Ascending aorta (tissue), 2 donors: ENCODE data around the gene SPATA31A3. TPM values are rescaled to one million over a fixed set of nuclear protein-coding genes. Genes with fewer than 3 reads are reported as not detected.
"Not testable (repeated sequence)": the region's sequence is repeated elsewhere in the genome, so short reads cannot be mapped to it uniquely, and the experiment has no call there.

ENCODE experiments used
- DNase-seq, 2 donors: peaks; one replicate each; pipeline ENCODE4 v3.0.0-alpha.2; 2019; ENCODE audit warnings: low spot score in 2 of 2
- H3K27ac ChIP-seq, 2 donors: fragments of 200-600 bp; sonication (generic); one replicate each; pipeline ENCODE4 v1.5.1; 2016 to 2017; ENCODE audit warnings: mild to moderate bottlenecking in 1 of 2
- H3K27me3 ChIP-seq: fragments of 200-600 bp; sonication (generic); one replicate; pipeline ENCODE4 v1.5.1; 2017
- H3K36me3 ChIP-seq, 2 donors: fragments of 200-600 bp; sonication (generic); one replicate each; pipeline ENCODE4 v1.5.1; 2016
- H3K4me1 ChIP-seq, 2 donors: fragments of 200-600 bp; sonication (generic); one replicate each; pipeline ENCODE4 v1.5.1; 2016 to 2017; ENCODE audit warnings: mild to moderate bottlenecking in 1 of 2
- H3K4me3 ChIP-seq, 2 donors: fragments of 200-600 bp; sonication (generic); one replicate each; pipeline ENCODE4 v1.5.1; 2016 to 2017; ENCODE audit warnings: mild to moderate bottlenecking in 1 of 2
- H3K9me3 ChIP-seq, 2 donors: fragments of 200-600 bp; sonication (generic); one replicate each; pipeline ENCODE4 v1.5.1; 2016
- intact Hi-C: fragments of 100-400 bp; cut with DNase I; formaldehyde crosslinking; loops from one replicate; pipeline ENCODE4 v1.15.1; 2023
- total RNA-seq: library from RNA; depleted of rRNA; stranded (reverse); fragments of >200 nt; gene quantifications from one replicate; pipeline ENCODE4 v1.1.0, GENCODE V29; 2016

The SPATA31A3 gene
- not detected for total RNA-seq

GRCh38 chr9:66992450-66992849, at the start of gene SPATA31A3:
TSS of gene SPATA31A3 (minus strand) at chr9:66992550. CDS start at chr9:66992521, 29 bp downstream.
- intact Hi-C loops, H3K27ac ChIP-seq, H3K36me3 ChIP-seq, H3K27me3 ChIP-seq, DNase-seq, H3K9me3 ChIP-seq, H3K4me3 ChIP-seq, H3K4me1 ChIP-seq: not testable (repeated sequence)

GRCh38 chr9:66952576-66952975, 39.8 kb downstream of the SPATA31A3 start:
- H3K9me3 ChIP-seq, H3K4me1 ChIP-seq, H3K27ac ChIP-seq, DNase-seq, H3K36me3 ChIP-seq, H3K27me3 ChIP-seq, H3K4me3 ChIP-seq, intact Hi-C loops: not testable (repeated sequence)

GRCh38 chr9:66942400-66943155, 49.8 kb downstream of the SPATA31A3 start:
- DNase-seq, H3K4me1 ChIP-seq, H3K9me3 ChIP-seq, H3K27ac ChIP-seq, H3K36me3 ChIP-seq, H3K27me3 ChIP-seq, H3K4me3 ChIP-seq, intact Hi-C loops: not testable (repeated sequence)

GRCh38 chr9:66939878-66940830, 52.2 kb downstream of the SPATA31A3 start:
- not testable (repeated sequence) for DNase-seq, H3K27ac ChIP-seq

GRCh38 chr9:66938322-66938721, 54.0 kb downstream of the SPATA31A3 start:
- intact Hi-C loops, DNase-seq, H3K9me3 ChIP-seq, H3K27ac ChIP-seq, H3K27me3 ChIP-seq, H3K4me1 ChIP-seq, H3K4me3 ChIP-seq, H3K36me3 ChIP-seq: not testable (repeated sequence)

More at GRCh38 chr9:66939878-66940830, 52.2 kb downstream of the SPATA31A3 start:
- H3K27me3 ChIP-seq, H3K9me3 ChIP-seq, H3K4me1 ChIP-seq, H3K36me3 ChIP-seq, H3K4me3 ChIP-seq, intact Hi-C loops: not testable (repeated sequence)

- H3K4me3 ChIP-seq, H3K36me3 ChIP-seq, DNase-seq, H3K9me3 ChIP-seq, H3K4me1 ChIP-seq, H3K27ac ChIP-seq, intact Hi-C loops, H3K27me3 ChIP-seq: not testable (repeated sequence)
Observed at GRCh38 chr9:66937662-66938061, 54.7 kb downstream of the SPATA31A3 start.

Other genes with a start within 250 kb of the SPATA31A3 start
- not detected for gene ZNF658, start 91.8 kb downstream of the SPATA31A3 start, total RNA-seq